HepG2 (cell line): Measurements from ENCODE around the gene C7orf57. TPM values are rescaled to one million over a fixed set of nuclear protein-coding genes. Genes with fewer than 3 reads are reported as not detected.
"Not testable (repeated sequence)": the region's sequence is repeated elsewhere in the genome, so short reads cannot be mapped to it uniquely, and the experiment has no call there.

Experiments
- CEBPG ChIP-seq: IDR thresholded peaks from 2 replicates; pipeline ENCODE4 v1.6.1; 2016
- DMAP1 ChIP-seq: IDR thresholded peaks from 2 replicates; pipeline ENCODE4 v1.6.1; 2016
- ERF ChIP-seq: IDR thresholded peaks from 2 replicates; pipeline ENCODE4 v1.6.1; 2018; ENCODE audit warnings: missing biosample characterization, missing genetic modification reagents
- ETV5 ChIP-seq: IDR thresholded peaks from 2 replicates; pipeline ENCODE4 v1.6.1; 2018; ENCODE audit warnings: missing biosample characterization, missing genetic modification reagents, inconsistent platforms, borderline replicate concordance
- FOSL2 ChIP-seq: sonication (generic); formaldehyde crosslinking; IDR thresholded peaks from 2 replicates; pipeline ENCODE4 v1.4.0; 2020; ENCODE audit warnings: missing genetic modification reagents
- FOXP4 ChIP-seq: sonication (generic); formaldehyde crosslinking; IDR thresholded peaks from 2 replicates; pipeline ENCODE4 v1.4.0; 2020; ENCODE audit warnings: missing genetic modification reagents
- HDAC2 ChIP-seq: sonication (generic); formaldehyde crosslinking; IDR thresholded peaks from 2 replicates; pipeline ENCODE4 v1.4.0; 2020; ENCODE audit warnings: missing genetic modification reagents
- HMG20A ChIP-seq: IDR thresholded peaks from 2 replicates; pipeline ENCODE4 v1.6.1; 2016; ENCODE audit warnings: borderline replicate concordance
- HNF1B ChIP-seq: sonication (generic); formaldehyde crosslinking; IDR thresholded peaks from 2 replicates; pipeline ENCODE4 v1.5.1; 2020; ENCODE audit warnings: mild to moderate bottlenecking, moderate library complexity, missing genetic modification reagents
- HNF4A ChIP-seq: sonication (generic); formaldehyde crosslinking; IDR thresholded peaks from 2 replicates; pipeline ENCODE4 v1.4.0; 2020; ENCODE audit warnings: missing genetic modification reagents
- HOXA3 ChIP-seq: sonication (generic); formaldehyde crosslinking; IDR thresholded peaks from 2 replicates; pipeline ENCODE4 v1.5.0; 2020; ENCODE audit warnings: missing genetic modification reagents
- IKZF5 ChIP-seq: IDR thresholded peaks from 2 replicates; pipeline ENCODE4 v1.6.1; 2018; ENCODE audit warnings: missing genetic modification reagents, mild to moderate bottlenecking, missing compliant biosample characterization
- KAT8 ChIP-seq: IDR thresholded peaks from 2 replicates; pipeline ENCODE4 v1.6.1; 2016; ENCODE audit warnings: missing genetic modification reagents, missing compliant biosample characterization
- MEIS2 ChIP-seq: sonication (generic); formaldehyde crosslinking; IDR thresholded peaks from 2 replicates; pipeline ENCODE4 v1.9.0; 2021; ENCODE audit warnings: mild to moderate bottlenecking, missing genetic modification reagents
- MLX ChIP-seq: IDR thresholded peaks from 2 replicates; pipeline ENCODE4 v1.6.1; 2016
- PITX1 ChIP-seq: sonication (generic); formaldehyde crosslinking; IDR thresholded peaks from 2 replicates; pipeline ENCODE4 v1.5.1; 2020; ENCODE audit warnings: mild to moderate bottlenecking, missing genetic modification reagents
- RCOR2 ChIP-seq: IDR thresholded peaks from 2 replicates; pipeline ENCODE4 v1.6.1; 2016; ENCODE audit warnings: missing biosample characterization, missing genetic modification reagents
- SOX13 ChIP-seq, 3 experiments: fragments of 450-650 bp in 1 of 3; sonication (generic) in 1 of 3; formaldehyde crosslinking in 1 of 3; IDR thresholded peaks in 2 of 3; conservative IDR thresholded peaks in 1 of 3; 2 replicates each; pipeline versions ENCODE4 v1.5.0 to v1.6.1; 2016 to 2020; ENCODE audit warnings: antibody characterized with exemption in 1 of 3, mild to moderate bottlenecking in 1 of 3, missing compliant biosample characterization in 1 of 3, missing genetic modification reagents in 1 of 3, moderate library complexity in 1 of 3
- SOX5 ChIP-seq: IDR thresholded peaks from 2 replicates; pipeline ENCODE4 v1.6.1; 2016; ENCODE audit warnings: borderline replicate concordance
- STAG1 ChIP-seq: sonication (generic); formaldehyde crosslinking; IDR thresholded peaks from 2 replicates; pipeline ENCODE4 v1.4.0; 2020; ENCODE audit warnings: missing genetic modification reagents
- TFDP1 ChIP-seq: IDR thresholded peaks from 2 replicates; pipeline ENCODE4 v1.6.1; 2016; ENCODE audit warnings: missing compliant biosample characterization, missing genetic modification reagents, borderline replicate concordance
- ZNF331 ChIP-seq: sonication (generic); formaldehyde crosslinking; IDR thresholded peaks from 2 replicates; pipeline ENCODE4 v1.4.0; 2020; ENCODE audit warnings: missing genetic modification reagents
- ZNF644 ChIP-seq: IDR thresholded peaks from 2 replicates; pipeline ENCODE4 v1.6.1; 2016; ENCODE audit warnings: low read depth
- polyA plus RNA-seq, 8 experiments: library from polyadenylated mRNA; depleted of rRNA in 3 of 8; stranded (reverse) in 7 of 8; unstranded in 1 of 8; fragments of >200 nt; fragmentation: Illumina TruSeq in 4 of 8; extraction: Trizol in 4 of 8; gene quantifications; 2 replicates each; pipeline versions ENCODE4 v1.2.1 to v1.2.3, GENCODE V29; 2011 to 2016; ENCODE audit warnings: low read depth in 4 of 8, missing spikeins in 1 of 8, mixed read lengths in 1 of 8; ENCODE audit not compliant: insufficient read depth in 1 of 8
- total RNA-seq, 5 experiments: library from RNA; depleted of rRNA; stranded (reverse); fragments of >200 nt; fragmentation: Illumina TruSeq; extraction: Trizol; gene quantifications; 2 replicates each; pipeline ENCODE4 v1.2.3, GENCODE V29; 2016; ENCODE audit warnings: low read depth in 1 of 5

C7orf57 gene
- total and polyA plus RNA-seq, 2 of the 13 experiments (the other 11 are each of a cell fraction or from before 2014, with no cell fraction given): not detected

- peak; percentile 61; the same call in 1 of the 2 replicates for TF ChIP-seq ETV5 (CRISPR knock-in tag)
- TF ChIP-seq KAT8 (CRISPR knock-in tag): peak; percentile 43; the same call in 1 of the 2 replicates
- TF ChIP-seq TFDP1 (CRISPR knock-in tag): peak; percentile 23; the same call in 1 of the 2 replicates
- TF ChIP-seq PITX1 (CRISPR knock-in tag): peak; percentile 97
- not testable (repeated sequence) for TF ChIP-seq SOX13 (IDR thresholded peaks at IDR 0.05)
- TF ChIP-seq SOX13 (CRISPR knock-in tag; conservative IDR thresholded peaks at IDR 0.05 in 1 of 2, IDR thresholded peaks at IDR 0.05 in 1 of 2): peak in 1 of 2 experiments; percentile 91; a peak in 2 of 4 replicates
- peak; percentile 83 for TF ChIP-seq SOX5 (CRISPR knock-in tag)
- TF ChIP-seq ZNF331 (CRISPR knock-in tag): peak; percentile 42; the same call in 1 of the 2 replicates
- TF ChIP-seq MLX (CRISPR knock-in tag): peak; percentile 45; the same call in 1 of the 2 replicates
- TF ChIP-seq HNF1B (CRISPR knock-in tag): peak; percentile 64
- 0 out of 2 replicates have a peak, but pooled peaks have one; percentile 41 for TF ChIP-seq MEIS2 (CRISPR knock-in tag)
- peak; percentile 40; the same call in 1 of the 2 replicates for TF ChIP-seq FOSL2 (CRISPR knock-in tag)
- TF ChIP-seq STAG1 (CRISPR knock-in tag): 0 out of 2 replicates have a peak, but pooled peaks have one; percentile 10
- 0 out of 2 replicates have a peak, but pooled peaks have one; percentile 37 for TF ChIP-seq CEBPG
- 0 out of 2 replicates have a peak, but pooled peaks have one; percentile 50 for TF ChIP-seq IKZF5 (CRISPR knock-in tag)
- TF ChIP-seq ZNF644 (CRISPR knock-in tag): 0 out of 2 replicates have a peak, but pooled peaks have one; percentile 19
- peak; percentile 51; the same call in 1 of the 2 replicates for TF ChIP-seq DMAP1 (CRISPR knock-in tag)
- TF ChIP-seq ERF (CRISPR knock-in tag): 0 out of 2 replicates have a peak, but pooled peaks have one; percentile 43
- 0 out of 2 replicates have a peak, but pooled peaks have one; percentile 24 for TF ChIP-seq RCOR2
- TF ChIP-seq FOXP4 (CRISPR knock-in tag): peak; percentile 80
- TF ChIP-seq HNF4A (CRISPR knock-in tag): peak; percentile 43; the same call in 1 of the 2 replicates
- peak; percentile 69 for TF ChIP-seq HOXA3 (CRISPR knock-in tag)
- peak; percentile 79 for TF ChIP-seq HDAC2 (CRISPR knock-in tag)
- peak; percentile 71; the same call in 1 of the 2 replicates for TF ChIP-seq HMG20A (CRISPR knock-in tag)
Measured at GRCh38 chr7:47989607-47990400, 45.5 kb upstream of the C7orf57 start (continued).
